HG03066 (cell line): ENCODE measurements around the gene MFAP1.
A peak's percentile ranks its signal among the peaks of the same experiment; 100 is the strongest.
"Not testable (repeated sequence)": the region's sequence is repeated elsewhere in the genome, so short reads cannot be mapped to it uniquely, and the experiment has no call there.

Source experiments
- ATAC-seq: cut with Tn5 transposase; IDR thresholded peaks from one replicate; pipeline ENCODE4 v1.9.1; 2021; ENCODE audit warnings: low read depth; ENCODE audit not compliant: unreplicated experiment

MFAP1 gene

GRCh38 chr15:43825305-43825704 lies 815 bp upstream of the MFAP1 start:
- ATAC-seq: not testable (repeated sequence)

GRCh38 chr15:43821505-43821904 lies 3.0 kb downstream of the MFAP1 start:
- no peak for ATAC-seq

- ATAC-seq: not testable (repeated sequence)
Observed at GRCh38 chr15:43815064-43815463, 9.4 kb downstream of the MFAP1 start.

- ATAC-seq: peak; percentile 81
Observed at GRCh38 chr15:43808960-43809678, 15.4 kb downstream of the MFAP1 start.

- ATAC-seq: no peak
Observed at GRCh38 chr15:43808435-43808950, 16.0 kb downstream of the MFAP1 start.

GRCh38 chr15:43802676-43803075 lies 21.8 kb downstream of the MFAP1 start:
- ATAC-seq: not testable (repeated sequence)

GRCh38 chr15:43800286-43801141 lies 24.0 kb downstream of the MFAP1 start, which contains the start of gene HYPK:
HYPK (plus strand) TSS chr15:43800599; CDS start chr15:43800623, 24 bp downstream.
- peak; percentile 79 for ATAC-seq

- ATAC-seq: no peak
Observed at GRCh38 chr15:43799945-43800285, 24.6 kb downstream of the MFAP1 start, which contains the start of gene SERINC4. SERINC4 (minus strand) TSS chr15:43800220; CDS start chr15:43799986, 234 bp downstream.

GRCh38 chr15:43799209-43799944 lies 25.1 kb downstream of the MFAP1 start:
- ATAC-seq: no peak

- no peak for ATAC-seq
Observed at GRCh38 chr15:43796566-43796965, 27.9 kb downstream of the MFAP1 start.

GRCh38 chr15:43795997-43796396 lies 28.5 kb downstream of the MFAP1 start:
- ATAC-seq: no peak

GRCh38 chr15:43795197-43795596 lies 29.3 kb downstream of the MFAP1 start:
- no peak for ATAC-seq

- ATAC-seq: no peak
Observed at GRCh38 chr15:43794269-43795037, 30.0 kb downstream of the MFAP1 start.

GRCh38 chr15:43793647-43794046 lies 30.8 kb downstream of the MFAP1 start:
- ATAC-seq: no peak

GRCh38 chr15:43792761-43793476 lies 31.6 kb downstream of the MFAP1 start:
- ATAC-seq: no peak

- peak; percentile 69 for ATAC-seq
Observed at GRCh38 chr15:43791993-43792760, 32.3 kb downstream of the MFAP1 start, which contains the start of gene SERF2. SERF2 (plus strand) TSS chr15:43792320; CDS start chr15:43792377, 57 bp downstream.

GRCh38 chr15:43789409-43789808 lies 35.1 kb downstream of the MFAP1 start:
- ATAC-seq: no peak

GRCh38 chr15:43779016-43779415 lies 45.5 kb downstream of the MFAP1 start:
- ATAC-seq: no peak
